NCI-H187 treated with DMSO at 0.1 percent for 48 hours (cell line): ENCODE data around the gene ZNF511.
"Not testable (repeated sequence)": the region's sequence is repeated elsewhere in the genome, so short reads cannot be mapped to it uniquely, and the experiment has no call there.

Source experiments
- DNase-seq: peaks from one replicate; lab custom pipeline; 2025; lab: John Stamatoyannopoulos, UW

ZNF511 gene

GRCh38 chr10:133314911-133315310, 6.2 kb downstream of the ZNF511 start:
- DNase-seq = no peak

- no peak for DNase-seq
These were observed 7.1 kb downstream of the ZNF511 start for GRCh38 chr10:133315847-133316246.

GRCh38 chr10:133316266-133316665, 7.6 kb downstream of the ZNF511 start:
- DNase-seq = no peak

- DNase-seq = no peak
These were observed 8.0 kb downstream of the ZNF511 start for GRCh38 chr10:133316732-133317131.

- DNase-seq = no peak
These were observed 9.9 kb downstream of the ZNF511 start for GRCh38 chr10:133318494-133319127.

- not testable (repeated sequence) for DNase-seq
These were observed 12.2 kb downstream of the ZNF511 start for GRCh38 chr10:133320852-133321422.

- DNase-seq = not testable (repeated sequence)
These were observed 13.5 kb downstream of the ZNF511 start for GRCh38 chr10:133322064-133322709.

- DNase-seq = peak; percentile 54
These were observed 15.6 kb downstream of the ZNF511 start for GRCh38 chr10:133324198-133324792.

- no peak for DNase-seq
These were observed 16.1 kb downstream of the ZNF511 start for GRCh38 chr10:133324857-133325260.

- DNase-seq = no peak
These were observed 16.9 kb downstream of the ZNF511 start for GRCh38 chr10:133325440-133326222.

GRCh38 chr10:133326223-133326551, 17.5 kb downstream of the ZNF511 start:
- no peak for DNase-seq

GRCh38 chr10:133326745-133327650, 18.3 kb downstream of the ZNF511 start:
- no peak for DNase-seq

GRCh38 chr10:133327651-133328357, 19.1 kb downstream of the ZNF511 start:
- DNase-seq = no peak

- DNase-seq = no peak
These were observed 19.9 kb downstream of the ZNF511 start for GRCh38 chr10:133328358-133329343.

GRCh38 chr10:133329491-133330202, 20.9 kb downstream of the ZNF511 start:
- no peak for DNase-seq

GRCh38 chr10:133332936-133333699, 24.4 kb downstream of the ZNF511 start:
- no peak for DNase-seq

- no peak for DNase-seq
These were observed 26.0 kb downstream of the ZNF511 start for GRCh38 chr10:133334503-133335245.
